ENCODE measurements around the gene TSPAN10. TPM values are rescaled to one million over a fixed set of nuclear protein-coding genes. Genes with fewer than 3 reads are reported as not detected.

Gene TSPAN10
- total RNA-seq: 2.9 and 4.3 TPM in 2 replicates

DNA sequence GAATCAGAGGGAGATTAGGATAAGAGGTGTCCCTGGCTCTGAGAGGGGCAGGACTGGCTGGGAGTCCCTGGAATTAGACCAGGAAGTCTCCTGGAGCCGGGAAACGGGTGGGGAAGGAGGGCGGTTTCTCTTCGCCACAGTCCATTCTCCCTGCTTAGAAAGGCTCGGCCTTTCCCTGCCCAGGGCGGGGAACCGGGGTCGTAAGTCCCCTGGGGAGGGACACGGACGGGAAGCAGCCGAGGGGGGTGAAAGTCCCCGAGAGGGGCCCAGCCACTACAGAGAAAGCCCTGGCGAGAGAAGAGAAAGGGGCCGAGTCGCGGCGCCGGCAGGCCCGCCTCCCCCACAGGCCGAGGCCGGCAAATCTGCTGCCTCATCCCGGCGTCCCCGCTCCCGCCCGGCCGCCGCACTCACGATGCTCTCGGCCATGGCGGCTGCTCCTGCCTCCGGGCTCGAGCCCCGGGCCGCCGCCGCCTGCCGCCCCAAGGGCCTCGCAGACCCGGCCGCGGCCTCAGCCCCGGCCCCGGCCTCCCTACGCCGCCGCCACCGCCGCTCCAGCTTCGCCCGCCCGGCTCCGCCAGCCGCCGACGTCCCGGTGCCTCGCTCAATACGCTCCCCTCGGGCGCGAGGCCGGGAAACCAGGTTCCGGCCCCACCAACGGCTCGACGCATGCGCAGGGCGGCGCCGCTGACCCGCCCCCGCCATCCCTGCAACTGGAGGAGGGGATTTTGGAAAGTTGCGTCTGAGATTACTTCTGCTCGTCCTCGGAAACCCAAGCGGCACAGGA is at the start of gene TSPAN10, which contains the start of gene NPLOC4:
TSPAN10 (plus strand) TSS at position 692 of the 784 bp plus-strand sequence. CDS start 5,217 bp downstream, outside the sequence.
NPLOC4 (minus strand) TSS at position 608 of the 784 bp plus-strand sequence; CDS start at position 426, 182 bp downstream.

DNA sequence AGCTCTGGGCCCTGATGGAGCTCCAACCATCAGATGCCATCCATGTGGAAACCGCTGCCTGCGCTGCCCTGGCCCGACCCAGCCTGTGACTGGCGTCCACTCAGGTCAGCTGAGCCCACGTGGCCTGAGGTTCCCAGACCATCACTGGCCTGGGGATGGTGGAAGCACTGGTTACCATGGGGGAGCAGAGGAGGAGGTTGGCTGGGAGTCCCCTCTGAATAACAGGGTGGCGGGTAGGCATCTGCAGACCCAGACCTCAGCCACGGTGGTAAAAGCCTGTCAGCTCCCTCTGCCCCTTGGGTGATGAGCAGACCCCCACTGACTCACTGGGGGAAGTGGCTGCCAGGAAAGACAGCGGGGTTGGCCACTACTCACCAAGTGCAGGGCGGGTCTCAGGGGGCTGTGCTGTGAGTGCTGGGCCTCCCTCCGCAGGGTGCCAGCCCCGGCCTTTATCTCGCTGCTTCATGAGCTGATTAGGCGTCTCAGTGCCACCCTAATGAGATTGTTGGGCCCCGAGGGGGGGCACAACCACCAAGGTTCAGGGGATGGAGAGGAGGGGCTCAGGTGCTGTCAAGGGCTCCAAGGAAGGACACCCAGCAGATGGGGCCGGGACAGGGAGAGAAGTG is 19.2 kb downstream of the TSPAN10 start, which contains the start of gene PDE6G:
PDE6G (minus strand) TSS at position 425 of the 626 bp plus-strand sequence. CDS start 3,237 bp downstream, outside the sequence.

DNA sequence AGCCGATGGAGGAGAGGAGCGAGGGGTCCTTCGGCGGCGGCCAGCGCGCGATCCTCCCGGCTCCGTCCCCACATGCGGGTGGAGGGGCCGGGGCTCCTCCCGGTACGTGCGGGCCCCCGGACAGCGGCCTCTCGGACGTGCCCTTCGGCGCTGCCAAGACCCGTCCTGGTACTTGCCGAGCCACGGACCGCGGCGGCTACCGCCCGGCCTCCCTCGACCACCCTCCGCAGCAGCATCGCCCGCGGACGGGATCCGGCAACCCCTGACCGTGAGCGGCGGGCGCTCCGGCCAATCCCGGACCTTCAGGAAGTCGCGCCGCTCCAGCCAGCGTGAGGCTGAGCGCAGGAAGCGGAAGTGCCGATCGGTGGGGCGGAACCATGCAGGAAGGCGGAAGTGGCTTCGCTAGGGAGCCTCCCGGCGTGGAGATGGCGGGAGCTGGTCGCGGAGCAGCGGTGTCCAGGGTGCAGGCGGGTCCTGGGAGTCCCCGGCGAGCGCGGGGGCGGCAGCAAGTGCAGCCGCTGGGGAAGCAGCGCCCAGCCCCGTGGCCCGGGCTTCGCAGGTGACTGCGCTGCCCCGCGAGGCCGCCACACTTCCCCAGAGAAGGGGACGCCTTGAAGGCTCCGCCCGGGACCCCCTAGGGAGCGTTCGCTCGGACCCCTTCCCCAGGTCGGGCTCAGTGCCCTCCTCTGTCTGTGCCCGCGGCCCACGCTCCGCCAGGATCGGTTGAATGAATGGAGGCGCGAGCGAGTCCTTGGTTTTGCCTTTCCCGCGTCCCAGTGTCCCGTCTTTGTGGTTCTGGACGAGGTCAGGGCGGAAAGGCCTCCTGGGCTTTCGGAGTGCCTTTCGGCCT is 29.6 kb downstream of the TSPAN10 start, which contains the start of the genes CCDC137 and OXLD1:
CCDC137 (plus strand) TSS at position 396 of the 850 bp plus-strand sequence; CDS start at position 426, 30 bp downstream.
OXLD1 (minus strand) TSS at position 264 of the 850 bp plus-strand sequence; CDS start at position 236, 28 bp downstream.

DNA sequence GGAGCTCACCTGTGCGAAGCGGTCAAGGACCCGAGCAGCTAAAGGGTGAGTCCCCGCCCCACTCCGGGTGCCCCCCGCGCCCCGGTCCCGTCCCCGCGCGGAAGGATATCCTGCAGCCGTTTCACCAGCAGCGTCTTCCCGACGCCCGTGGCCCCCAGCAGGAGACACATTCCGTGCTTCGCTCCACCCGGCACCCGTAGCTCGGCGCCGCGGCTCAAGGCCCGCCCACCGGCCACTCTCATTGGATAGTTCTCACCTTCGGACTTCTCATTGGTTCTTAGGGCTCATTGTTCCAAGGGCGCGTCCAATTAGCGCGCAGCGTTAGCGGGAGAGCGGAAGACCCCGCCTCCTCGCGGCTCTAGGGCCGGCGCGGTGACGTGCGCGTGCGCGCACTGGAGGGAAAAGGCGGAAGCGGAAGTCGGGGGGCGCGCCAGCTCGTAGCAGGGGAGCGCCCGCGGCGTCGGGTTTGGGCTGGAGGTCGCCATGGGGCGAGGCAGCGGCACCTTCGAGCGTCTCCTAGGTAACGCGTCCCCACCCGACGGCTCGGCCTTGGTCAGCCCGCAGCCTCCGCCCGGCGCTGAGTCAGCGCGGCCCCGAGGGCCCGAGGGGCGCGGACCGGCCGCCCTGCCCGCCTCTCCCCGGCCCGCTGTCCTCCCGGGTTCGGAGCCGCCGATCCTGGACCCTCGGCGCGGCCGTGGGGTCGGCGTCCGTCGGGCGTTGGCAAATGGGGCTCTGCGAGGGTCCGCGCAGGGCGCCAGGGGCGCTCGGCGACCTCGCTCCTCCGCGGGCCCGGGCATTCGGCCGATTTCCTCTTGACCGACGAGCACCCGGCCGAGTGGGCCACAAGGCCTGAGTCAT is 46.8 kb downstream of the TSPAN10 start, which contains the start of the genes ARL16 and HGS:
ARL16 (minus strand) TSS at position 214 of the 858 bp plus-strand sequence; CDS start at position 170, 44 bp downstream.
HGS (plus strand) TSS at position 428 of the 858 bp plus-strand sequence; CDS start at position 484, 56 bp downstream.

Small RNA genes within 50 kb of the gene (small RNA-seq; reads per million reads assigned to genes)
- gene MIR6786: not detected

Other genes starting within 250 kb of the TSPAN10 start
- gene BAHCC1, start 241.7 kb upstream of the TSPAN10 start, total RNA-seq: 10.1 and 14.4 TPM in 2 replicates
- gene ACTG1, start 124.4 kb upstream of the TSPAN10 start, total RNA-seq: 8,564 and 11,024 TPM in 2 replicates
- 2.4 and 3.4 TPM in 2 replicates for gene FSCN2, start 108.8 kb upstream of the TSPAN10 start, total RNA-seq
- gene FAAP100, start 84.8 kb upstream of the TSPAN10 start, total RNA-seq: 27.8 and 31.5 TPM in 2 replicates
- 64.6 and 78.3 TPM in 2 replicates for gene NPLOC4, start 84 bp upstream of the TSPAN10 start, total RNA-seq
- gene PDE6G, start 19.3 kb downstream of the TSPAN10 start, total RNA-seq: 0.54 and 0.65 TPM in 2 replicates
- gene OXLD1, start 29.4 kb downstream of the TSPAN10 start, total RNA-seq: 14.4 and 16.1 TPM in 2 replicates
- gene CCDC137, start 29.5 kb downstream of the TSPAN10 start, total RNA-seq: 7.2 and 7.4 TPM in 2 replicates
- gene ARL16, start 46.6 kb downstream of the TSPAN10 start, total RNA-seq: 27.1 and 29.9 TPM in 2 replicates
- 69.5 and 83.4 TPM in 2 replicates for gene HGS, start 46.8 kb downstream of the TSPAN10 start, total RNA-seq
- 15.7 and 17.6 TPM in 2 replicates for gene MRPL12, start 66.2 kb downstream of the TSPAN10 start, total RNA-seq
- gene SLC25A10, start 75.1 kb downstream of the TSPAN10 start, total RNA-seq: 8.9 and 10.2 TPM in 2 replicates
- gene GCGR, start 167.0 kb downstream of the TSPAN10 start, total RNA-seq: not detected in 2 replicates
- gene MCRIP1, start 196.1 kb downstream of the TSPAN10 start, total RNA-seq: 74.4 and 76.3 TPM in 2 replicates
- gene PPP1R27, start 197.9 kb downstream of the TSPAN10 start, total RNA-seq: not detected in 2 replicates
- 1,029 and 1,052 TPM in 2 replicates for gene P4HB, start 223.3 kb downstream of the TSPAN10 start, total RNA-seq
- gene ARHGDIA, start 234.1 kb downstream of the TSPAN10 start, total RNA-seq: 101 and 134 TPM in 2 replicates